ENCODE results near the gene PNKP.

GRCh38 chr19:49896863-49897621 is 29.7 kb upstream of the PNKP start, which contains the start of gene IL4I1:
- TF ChIP-seq MXI1 (IDR thresholded peaks at IDR 0.05; ENCODE audit: low read depth, low read length) (no peak), PATZ1 (CRISPR knock-in tag; IDR thresholded peaks at IDR 0.05; ENCODE audit: borderline replicate concordance) (no peak), POLR2A (conservative IDR thresholded peaks at IDR 0.05) (no peak), EZH2 (IDR thresholded peaks at IDR 0.05; ENCODE audit: borderline replicate concordance, low read depth, low read length) (no peak), NR1H2 (CRISPR knock-in tag; IDR thresholded peaks at IDR 0.05) (no peak), ATF2 (CRISPR knock-in tag; IDR thresholded peaks at IDR 0.05) (no peak), ZNF134 (CRISPR knock-in tag; conservative IDR thresholded peaks at IDR 0.05) (no peak), TFAP4 (CRISPR knock-in tag; IDR thresholded peaks at IDR 0.05; ENCODE audit: borderline replicate concordance) (no peak; the same call in 1 of the 2 replicates), PURB (CRISPR knock-in tag; IDR thresholded peaks at IDR 0.05; ENCODE audit: low read depth) (no peak)
